H7 (cell line): ENCODE data around the gene NOTCH1. TPM values are rescaled to one million over a fixed set of nuclear protein-coding genes. Genes with fewer than 3 reads are reported as not detected.

ENCODE experiments used
- DNase-seq: peaks from one replicate; pipeline ENCODE4 v3.0.0; 2012
- H3K27me3 ChIP-seq: 2 replicates; pipeline ENCODE4 v1.6.0; 2011; ENCODE audit warnings: mild to moderate bottlenecking, low read length; ENCODE audit not compliant: control insufficient read depth, insufficient read depth
- H3K36me3 ChIP-seq: replicated peaks from 2 replicates; pipeline ENCODE4 v1.5.1; 2011; ENCODE audit warnings: low read length; ENCODE audit not compliant: control insufficient read depth, insufficient read depth
- H3K4me3 ChIP-seq: 2 replicates; pipeline ENCODE4 v1.5.1; 2011; ENCODE audit warnings: low read depth, mild to moderate bottlenecking, control low read depth, low read length, moderate library complexity; ENCODE audit not compliant: insufficient read depth
- total RNA-seq: library from RNA; depleted of rRNA; stranded (reverse); fragments of >200 nt; shearing (Covaris generic); gene quantifications from 2 replicates; pipeline ENCODE4 v1.2.3, GENCODE V29; 2014; rRNA removed

Gene NOTCH1
- total RNA-seq: 32.2 and 33.3 TPM in 2 replicates

GRCh38 chr9:136545965-136546696 is at the start of gene NOTCH1:
Gene NOTCH1 (minus strand): TSS chr9:136546048. CDS start chr9:136545786, 262 bp downstream.
- no peaks in the 10 kb centered on the region for H3K27me3 ChIP-seq
- H3K4me3 ChIP-seq: peak within 1 kb of the TSS; percentile 83
- DNase-seq: peak; percentile 99
- peaks cover 3% of the 10 kb centered on the region for H3K36me3 ChIP-seq

- no peak for DNase-seq
- Histone ChIP-seq H3K27me3 (no peaks in the 10 kb centered on the region), H3K36me3 (no peaks in the 10 kb centered on the region), H3K4me3 (no peak overlapping the region)
These were observed 48.6 kb upstream of the NOTCH1 start for GRCh38 chr9:136594492-136594891.

GRCh38 chr9:136593581-136593980 is 47.7 kb upstream of the NOTCH1 start:
- no peak overlapping the region for H3K4me3 ChIP-seq
- no peak for DNase-seq
- H3K27me3 ChIP-seq: no peaks in the 10 kb centered on the region
- H3K36me3 ChIP-seq: no peaks in the 10 kb centered on the region

- Histone ChIP-seq H3K4me3 (no peak overlapping the region), H3K27me3 (no peaks in the 10 kb centered on the region), H3K36me3 (no peaks in the 10 kb centered on the region)
- no peak for DNase-seq
These were observed 46.8 kb upstream of the NOTCH1 start for GRCh38 chr9:136592666-136593065.

- Histone ChIP-seq H3K4me3 (no peak overlapping the region), H3K36me3 (no peaks in the 10 kb centered on the region), H3K27me3 (no peaks in the 10 kb centered on the region)
- DNase-seq: no peak
These were observed 45.2 kb upstream of the NOTCH1 start for GRCh38 chr9:136590821-136591752.

GRCh38 chr9:136589766-136590763 is 44.2 kb upstream of the NOTCH1 start:
- no peaks in the 10 kb centered on the region for H3K36me3 ChIP-seq

GRCh38 chr9:136588663-136589464 is 43.0 kb upstream of the NOTCH1 start:
- no peak overlapping the region for H3K4me3 ChIP-seq

More at GRCh38 chr9:136589766-136590763, 44.2 kb upstream of the NOTCH1 start:
- Histone ChIP-seq H3K27me3 (no peaks in the 10 kb centered on the region), H3K4me3 (no peak overlapping the region)
- DNase-seq: no peak

GRCh38 chr9:136587944-136588662 is 42.3 kb upstream of the NOTCH1 start:
- Histone ChIP-seq H3K4me3 (peak overlapping the region; percentile 19; the same call in 1 of the 2 replicates), H3K27me3 (no peaks in the 10 kb centered on the region), H3K36me3 (no peaks in the 10 kb centered on the region)
- peak; percentile 93 for DNase-seq

More at GRCh38 chr9:136588663-136589464, 43.0 kb upstream of the NOTCH1 start:
- Histone ChIP-seq H3K27me3 (no peaks in the 10 kb centered on the region), H3K36me3 (no peaks in the 10 kb centered on the region)
- peak; percentile 81 for DNase-seq

GRCh38 chr9:136587145-136587943 is 41.5 kb upstream of the NOTCH1 start:
- H3K27me3 ChIP-seq: no peaks in the 10 kb centered on the region
- H3K36me3 ChIP-seq: no peaks in the 10 kb centered on the region
- peak; percentile 92 for DNase-seq
- peak overlapping the region; percentile 30 for H3K4me3 ChIP-seq

- no peak for DNase-seq
- Histone ChIP-seq H3K4me3 (no peak overlapping the region), H3K27me3 (no peaks in the 10 kb centered on the region), H3K36me3 (no peaks in the 10 kb centered on the region)
These were observed 40.6 kb upstream of the NOTCH1 start for GRCh38 chr9:136586391-136586953.

GRCh38 chr9:136585531-136586120 is 39.8 kb upstream of the NOTCH1 start:
- no peak overlapping the region for H3K4me3 ChIP-seq
- H3K36me3 ChIP-seq: no peaks in the 10 kb centered on the region
- no peaks in the 10 kb centered on the region for H3K27me3 ChIP-seq
- DNase-seq: no peak

- Histone ChIP-seq H3K4me3 (no peak overlapping the region), H3K36me3 (no peaks in the 10 kb centered on the region), H3K27me3 (no peaks in the 10 kb centered on the region)
- DNase-seq: no peak
These were observed 39.1 kb upstream of the NOTCH1 start for GRCh38 chr9:136584934-136585333.
